ENCODE results near the gene HIVEP1. TPM values are rescaled to one million over a fixed set of nuclear protein-coding genes. Genes with fewer than 3 reads are reported as not detected.

The HIVEP1 gene
- total and polyA plus RNA-seq, 2 of the 13 experiments (the other 11 are each of a cell fraction or from before 2014, with no cell fraction given), result 7.4 to 9.9 TPM

- TF ChIP-seq ZNF414 (CRISPR knock-in tag; IDR thresholded peaks at IDR 0.05), result no peak
These were observed 90.2 kb downstream of the HIVEP1 start (continued) for GRCh38 chr6:12102350-12102749.

- intact Hi-C loops (cut with micrococcal nuclease; ENCODE audit: unreplicated experiment), result no loop called here
- BruUV-seq (replicated peaks), result no TSS peak
- no peak overlapping the region for H3K4me2 ChIP-seq (ENCODE audit: low read depth, low read length)
These were observed 91.0 kb downstream of the HIVEP1 start for GRCh38 chr6:12103158-12103557.

More at GRCh38 chr6:12103158-12103557, 91.0 kb downstream of the HIVEP1 start:
- no peaks in the 10 kb centered on the region for H3K27me3 ChIP-seq (ENCODE audit: control insufficient read depth in 1 of 2, insufficient read depth in 2 of 2, low read length in 2 of 2)
- FAIRE-seq, result no peak
- no peaks in the 10 kb centered on the region for H3K36me3 ChIP-seq (replicated peaks in 1 of 2; ENCODE audit: control insufficient read depth in 1 of 2, insufficient read depth in 2 of 2, low read length in 2 of 2)
- WGBS (ENCODE audit: low lambda C conversion rate), result over 99% methylated on average over 3 of the region's 3 CpGs
- CTCF ChIA-PET (ENCODE audit: low intra/inter-chr PET ratio, low total read pairs), result no interaction called here
- no peaks in the 10 kb centered on the region for H3K4me1 ChIP-seq (ENCODE audit: insufficient read depth, low read length)
- in situ Hi-C loops (cut with HindIII; ENCODE audit: extremely low pct_ligation_motif_present, low pct_unique_long_range_greater_than_20kb), result no loop called here
- POLR2A ChIA-PET, result no interaction called here
- no peak overlapping the region for H3K4me3 ChIP-seq (replicated peaks in 1 of 3; ENCODE audit: insufficient read depth in 1 of 3, low read depth in 2 of 3, low read length in 3 of 3)
- H3K79me2 ChIP-seq (ENCODE audit: insufficient read depth, low read length), result no peaks in the 10 kb centered on the region
- no peak overlapping the region for H3K27ac ChIP-seq (ENCODE audit: extremely low read length, insufficient read depth, low read length)
- H2AFZ ChIP-seq (ENCODE audit: low read length), result no peak overlapping the region
- no peak for ATAC-seq
- TF ChIP-seq ZEB1 (IDR thresholded peaks at IDR 0.05; ENCODE audit: insufficient replicate concordance, low read depth) (no peak), RNF2 (conservative IDR thresholded peaks at IDR 0.05; ENCODE audit: low read depth) (no peak), SNRNP70 (IDR thresholded peaks at IDR 0.05; ENCODE audit: low read depth, low read length) (no peak), NR2F2 (IDR thresholded peaks at IDR 0.05; ENCODE audit: borderline replicate concordance, low read depth) (no peak), ZNF768 (CRISPR knock-in tag; IDR thresholded peaks at IDR 0.05) (no peak), ZNF629 (CRISPR knock-in tag; conservative IDR thresholded peaks at IDR 0.05) (no peak), SNAPC5 (CRISPR knock-in tag; IDR thresholded peaks at IDR 0.05; ENCODE audit: borderline replicate concordance) (no peak), ZNF3 (CRISPR knock-in tag; IDR thresholded peaks at IDR 0.05) (no peak), LBX2 (CRISPR knock-in tag; IDR thresholded peaks at IDR 0.05; ENCODE audit: borderline replicate concordance) (no peak), CREB3 (CRISPR knock-in tag; IDR thresholded peaks at IDR 0.05) (no peak), ARID2 (CRISPR knock-in tag; IDR thresholded peaks at IDR 0.05; ENCODE audit: borderline replicate concordance) (no peak), ZNF703 (CRISPR knock-in tag; IDR thresholded peaks at IDR 0.05; ENCODE audit: borderline replicate concordance) (no peak)
- no peak overlapping the region for H3K9ac ChIP-seq (ENCODE audit: insufficient read depth, low read depth, low read length)
- H4K20me1 ChIP-seq (ENCODE audit: insufficient read depth, low read length), result no peaks in the 10 kb centered on the region; the same call in 1 of the 2 replicates
- no peaks in the 10 kb centered on the region for H3K9me3 ChIP-seq (ENCODE audit: low read length)
- no peak for DNase-seq (ENCODE audit: low spot score)

Data from HepG2 (cell line).